SK-N-DZ (cell line): ENCODE measurements around the gene KMT2B.

Experiments used
- DNase-seq: peaks from one replicate; pipeline ENCODE4 v3.0.0-alpha.2; 2015; ENCODE audit warnings: low spot score

Gene KMT2B

DNA sequence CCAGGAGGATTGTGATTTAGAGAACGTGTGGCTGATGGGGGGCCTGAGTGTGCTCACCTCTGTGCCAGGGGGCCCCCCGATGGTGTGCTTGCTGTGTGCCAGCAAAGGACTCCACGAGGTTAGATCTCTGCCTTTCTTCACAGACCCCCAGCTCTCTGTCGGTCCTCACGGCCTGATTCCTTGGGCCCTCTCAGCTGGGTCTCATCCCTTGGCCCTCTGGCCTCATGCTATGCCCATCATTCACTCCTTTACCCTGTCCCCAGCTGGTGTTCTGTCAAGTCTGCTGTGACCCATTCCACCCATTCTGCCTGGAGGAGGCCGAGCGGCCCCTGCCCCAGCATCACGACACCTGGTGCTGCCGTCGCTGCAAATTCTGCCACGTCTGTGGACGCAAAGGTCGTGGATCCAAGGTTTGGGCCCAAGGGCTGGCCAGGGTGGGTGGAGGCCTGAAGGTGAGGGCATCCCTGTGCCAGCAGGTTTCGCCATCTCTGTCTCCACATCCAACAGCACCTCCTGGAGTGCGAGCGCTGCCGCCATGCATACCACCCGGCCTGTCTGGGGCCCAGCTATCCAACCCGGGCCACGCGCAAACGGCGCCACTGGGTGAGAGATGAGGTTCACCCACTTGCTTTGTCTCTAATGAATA is 7.5 kb downstream of the KMT2B start:
- DNase-seq: no peak

DNA sequence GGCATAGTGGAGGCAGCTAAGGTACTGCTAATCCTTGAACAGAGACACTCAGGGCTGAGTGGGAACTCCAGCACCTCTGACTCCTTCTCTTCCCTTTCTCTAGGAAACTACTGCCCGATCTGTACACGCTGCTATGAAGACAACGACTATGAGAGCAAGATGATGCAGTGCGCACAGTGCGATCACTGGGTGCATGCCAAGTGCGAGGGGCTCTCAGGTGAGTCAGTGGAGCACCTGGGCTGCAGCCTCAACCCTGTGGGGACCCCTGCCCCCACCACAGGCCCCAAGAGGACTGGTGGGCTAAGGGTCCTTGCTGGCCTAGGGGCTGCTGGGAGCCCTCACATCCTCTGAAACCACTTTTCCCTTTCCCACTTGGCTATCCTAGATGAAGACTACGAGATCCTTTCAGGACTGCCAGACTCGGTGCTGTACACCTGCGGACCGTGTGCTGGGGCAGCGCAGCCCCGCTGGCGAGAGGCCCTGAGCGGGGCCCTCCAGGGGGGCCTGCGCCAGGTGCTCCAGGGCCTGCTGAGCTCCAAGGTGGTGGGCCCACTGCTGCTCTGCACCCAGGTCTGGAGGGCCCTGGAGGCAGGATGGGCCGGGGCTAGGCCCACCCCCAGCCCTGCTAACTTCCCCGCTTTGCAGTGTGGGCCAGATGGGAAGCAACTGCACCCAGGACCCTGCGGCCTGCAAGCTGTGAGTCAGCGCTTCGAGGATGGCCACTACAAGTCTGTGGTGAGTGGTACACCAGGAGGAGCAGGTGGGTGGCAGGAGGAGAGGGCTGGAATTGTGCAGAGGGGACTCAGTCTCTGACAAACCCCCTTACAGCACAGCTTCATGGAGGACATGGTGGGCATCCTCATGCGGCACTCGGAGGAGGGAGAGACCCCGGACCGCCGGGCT is 9.5 kb downstream of the KMT2B start:
- DNase-seq: no peak

DNA sequence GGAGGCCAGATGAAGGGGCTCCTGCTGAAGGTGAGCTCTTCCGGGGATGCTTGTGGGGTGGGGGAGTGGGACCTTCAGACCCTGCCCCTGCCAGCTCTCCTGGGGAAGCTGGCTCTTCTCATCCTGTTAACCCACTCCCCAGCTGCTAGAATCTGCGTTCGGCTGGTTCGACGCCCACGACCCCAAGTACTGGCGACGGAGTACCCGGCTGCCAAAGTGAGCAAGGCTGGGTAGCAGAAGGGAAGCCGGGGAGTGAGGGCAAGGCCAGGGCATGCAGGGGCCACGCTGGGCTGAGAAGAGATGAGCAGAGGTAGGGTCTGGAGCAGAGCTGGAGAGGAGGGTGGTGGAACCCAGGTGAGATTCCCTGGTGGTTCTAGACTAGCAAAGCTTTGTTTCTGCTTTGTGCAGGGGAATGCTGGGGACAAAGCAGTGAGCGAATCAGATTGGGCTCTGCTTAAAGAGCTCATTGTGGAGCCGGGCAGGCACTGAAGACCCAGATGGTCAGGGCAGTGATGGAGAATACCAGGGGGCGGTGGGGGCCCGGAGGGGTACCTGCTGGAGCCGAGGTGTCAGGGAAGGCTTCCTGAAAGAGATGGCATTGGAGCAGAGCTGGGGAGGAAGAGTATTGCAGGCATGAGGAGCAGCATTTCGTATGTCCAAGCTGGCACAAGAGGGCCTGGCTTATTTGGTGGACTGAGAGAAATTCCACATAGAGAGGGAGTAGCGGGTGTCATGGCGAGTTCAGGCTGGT is 10.3 kb downstream of the KMT2B start:
- no peak for DNase-seq

DNA sequence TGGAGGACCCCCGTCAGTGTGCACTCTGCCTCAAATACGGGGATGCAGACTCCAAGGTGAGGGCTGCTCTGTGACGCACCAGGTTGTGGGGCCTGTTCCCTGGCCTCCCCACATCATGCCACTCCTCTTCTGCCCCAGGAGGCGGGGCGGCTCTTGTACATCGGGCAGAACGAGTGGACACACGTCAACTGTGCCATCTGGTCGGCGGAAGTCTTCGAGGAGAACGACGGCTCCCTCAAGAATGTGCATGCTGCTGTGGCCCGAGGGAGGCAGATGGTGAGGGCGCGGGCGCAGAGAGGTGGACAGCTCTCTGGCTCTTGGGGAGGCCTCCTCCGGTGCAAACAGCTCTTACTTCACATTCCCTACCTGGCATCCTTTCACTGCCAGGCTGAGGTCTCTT is 11.2 kb downstream of the KMT2B start:
- no peak for DNase-seq

DNA sequence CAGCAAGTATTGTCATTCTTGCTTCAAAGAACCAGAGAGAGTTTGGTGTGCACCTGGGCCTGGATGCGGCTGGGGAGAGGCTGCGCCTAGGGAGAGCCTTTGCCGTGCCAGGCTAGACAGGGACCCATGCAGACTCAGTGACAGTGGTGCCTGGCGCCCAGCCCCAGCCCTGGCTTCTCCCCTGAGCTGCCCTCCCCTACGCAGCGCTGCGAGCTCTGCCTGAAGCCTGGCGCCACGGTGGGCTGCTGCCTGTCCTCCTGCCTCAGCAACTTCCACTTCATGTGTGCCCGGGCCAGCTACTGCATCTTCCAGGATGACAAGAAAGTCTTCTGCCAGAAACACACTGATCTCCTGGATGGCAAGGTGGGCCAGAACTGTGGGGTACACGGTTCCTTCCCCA is 12.0 kb downstream of the KMT2B start:
- no peak for DNase-seq

DNA sequence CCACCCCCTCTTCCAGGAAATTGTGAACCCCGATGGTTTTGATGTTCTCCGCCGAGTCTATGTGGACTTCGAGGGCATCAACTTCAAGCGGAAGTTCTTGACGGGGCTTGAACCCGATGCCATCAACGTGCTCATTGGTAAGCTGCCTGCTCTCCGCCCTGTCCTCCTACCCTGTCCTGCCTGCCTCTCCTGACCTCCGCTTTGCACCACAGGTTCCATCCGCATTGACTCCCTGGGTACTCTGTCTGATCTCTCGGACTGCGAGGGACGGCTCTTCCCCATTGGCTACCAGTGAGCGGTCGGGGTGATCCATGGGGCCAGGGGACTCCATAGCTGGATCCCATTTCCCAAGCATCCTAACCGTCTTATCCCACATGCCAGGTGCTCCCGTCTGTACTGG is 12.5 kb downstream of the KMT2B start:
- DNase-seq: no peak

DNA sequence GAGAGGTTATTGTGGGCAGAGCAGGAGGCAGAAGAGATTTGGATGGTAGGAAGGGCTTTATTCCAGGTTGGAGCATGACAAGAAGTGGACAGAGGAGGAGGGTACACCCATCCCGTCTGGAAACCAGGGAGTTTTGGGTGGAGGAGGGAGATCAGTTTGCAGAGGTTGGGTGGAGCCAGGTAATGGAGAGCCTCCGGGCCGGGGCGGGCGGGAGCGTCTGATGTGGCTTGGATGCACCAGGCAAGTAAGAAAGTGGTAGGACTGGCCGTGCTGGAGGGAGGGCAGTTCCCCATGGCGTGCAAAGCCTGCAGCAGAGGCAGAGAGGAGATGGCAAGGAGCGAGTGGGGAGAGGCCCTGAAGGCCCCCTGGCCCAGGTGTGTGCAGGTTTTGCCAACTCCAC is 13.6 kb downstream of the KMT2B start:
- no peak for DNase-seq

DNA sequence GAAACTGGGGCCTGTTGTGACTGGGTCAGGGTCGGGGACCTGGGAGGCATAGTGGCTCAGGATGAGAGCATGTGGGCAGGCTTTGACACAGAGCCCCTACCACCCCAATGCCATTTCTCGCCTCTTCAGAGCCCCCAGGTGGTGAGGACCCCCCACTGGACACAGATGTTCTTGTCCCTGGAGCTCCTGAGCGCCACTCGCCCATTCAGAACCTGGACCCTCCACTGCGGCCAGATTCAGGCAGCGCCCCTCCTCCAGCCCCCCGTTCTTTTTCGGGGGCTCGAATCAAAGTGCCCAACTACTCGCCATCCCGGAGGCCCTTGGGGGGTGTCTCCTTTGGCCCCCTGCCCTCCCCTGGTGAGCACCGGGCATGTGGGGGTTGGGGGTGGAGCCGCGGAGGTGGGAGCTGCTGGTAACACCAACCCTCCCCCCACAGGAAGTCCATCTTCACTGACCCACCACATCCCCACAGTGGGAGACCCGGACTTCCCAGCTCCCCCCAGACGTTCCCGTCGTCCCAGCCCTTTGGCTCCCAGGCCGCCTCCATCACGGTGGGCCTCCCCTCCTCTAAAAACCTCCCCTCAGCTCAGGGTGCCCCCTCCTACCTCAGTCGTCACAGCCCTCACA is 14.1 kb downstream of the KMT2B start:
- DNase-seq: no peak

DNA sequence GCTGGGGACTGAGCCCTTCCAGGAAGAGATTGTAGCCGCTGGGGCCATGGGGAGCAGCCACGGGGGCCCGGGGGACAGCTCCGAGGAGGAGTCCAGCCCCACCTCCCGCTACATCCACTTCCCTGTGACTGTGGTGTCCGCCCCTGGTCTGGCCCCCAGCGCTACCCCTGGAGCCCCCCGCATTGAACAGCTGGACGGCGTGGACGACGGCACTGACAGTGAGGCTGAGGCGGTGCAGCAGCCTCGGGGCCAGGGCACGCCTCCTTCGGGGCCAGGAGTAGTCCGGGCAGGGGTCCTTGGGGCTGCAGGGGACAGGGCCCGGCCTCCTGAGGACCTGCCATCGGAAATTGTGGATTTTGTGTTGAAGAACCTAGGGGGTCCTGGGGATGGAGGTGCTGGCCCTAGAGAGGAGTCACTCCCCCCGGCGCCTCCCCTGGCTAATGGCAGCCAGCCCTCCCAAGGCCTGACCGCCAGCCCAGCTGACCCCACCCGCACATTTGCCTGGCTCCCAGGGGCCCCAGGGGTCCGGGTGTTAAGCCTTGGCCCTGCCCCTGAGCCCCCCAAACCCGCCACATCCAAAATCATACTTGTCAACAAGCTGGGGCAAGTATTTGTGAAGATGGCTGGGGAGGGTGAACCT is 14.9 kb downstream of the KMT2B start:
- DNase-seq: no peak

DNA sequence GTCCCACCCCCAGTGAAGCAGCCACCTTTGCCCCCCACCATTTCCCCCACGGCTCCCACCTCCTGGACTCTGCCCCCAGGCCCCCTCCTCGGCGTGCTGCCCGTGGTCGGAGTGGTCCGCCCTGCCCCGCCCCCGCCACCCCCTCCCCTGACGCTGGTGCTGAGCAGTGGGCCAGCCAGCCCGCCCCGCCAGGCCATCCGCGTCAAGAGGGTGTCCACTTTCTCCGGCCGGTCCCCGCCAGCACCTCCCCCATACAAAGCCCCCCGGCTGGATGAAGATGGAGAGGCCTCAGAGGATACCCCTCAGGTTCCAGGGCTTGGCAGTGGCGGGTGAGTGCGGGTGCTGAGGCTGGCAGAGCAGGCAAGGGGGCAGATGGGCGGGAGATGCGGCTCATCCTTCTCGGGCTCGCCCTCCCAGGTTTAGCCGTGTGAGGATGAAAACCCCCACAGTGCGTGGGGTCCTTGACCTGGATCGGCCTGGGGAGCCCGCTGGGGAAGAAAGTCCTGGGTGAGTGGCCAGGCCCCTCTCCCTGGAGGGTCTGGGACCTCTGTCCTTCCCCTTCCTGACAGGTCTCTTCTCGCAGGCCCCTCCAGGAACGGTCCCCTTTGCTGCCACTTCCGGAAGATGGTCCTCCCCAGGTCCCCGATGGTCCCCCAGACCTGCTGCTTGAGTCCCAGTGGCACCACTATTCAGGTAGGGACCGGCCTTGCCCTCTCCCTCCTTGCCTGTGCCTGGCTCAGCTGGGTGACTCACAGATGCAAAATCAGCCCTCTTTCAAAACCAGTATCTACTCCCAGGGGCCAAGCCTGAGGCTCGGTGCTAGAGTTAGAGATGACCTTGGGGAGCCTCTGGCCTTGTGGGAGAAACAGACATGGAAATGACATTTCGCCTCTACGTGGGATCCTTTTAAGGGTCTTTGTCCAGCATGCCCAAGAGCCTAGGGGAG is 15.7 kb downstream of the KMT2B start:
- no peak for DNase-seq

DNA sequence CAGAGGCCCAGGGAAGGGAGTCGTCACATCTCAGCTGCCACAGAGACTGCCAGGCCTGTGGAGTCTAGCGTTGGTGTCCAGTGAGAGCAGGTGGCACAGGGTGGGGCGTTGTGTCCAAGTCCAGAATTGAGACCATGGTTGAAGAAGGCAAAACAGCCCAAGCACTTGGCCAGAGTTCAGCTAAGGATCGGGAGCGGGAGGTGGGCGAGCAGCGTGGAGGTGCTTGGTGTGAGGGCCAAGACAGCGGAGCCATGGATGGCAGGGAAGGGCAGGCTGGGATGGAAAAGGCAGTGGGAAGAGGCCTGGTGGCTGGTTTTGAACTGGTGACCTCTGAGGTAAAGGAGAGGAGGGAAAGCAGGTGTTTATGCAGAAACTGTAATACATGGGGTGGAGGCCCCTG is 16.5 kb downstream of the KMT2B start:
- DNase-seq: no peak

DNA sequence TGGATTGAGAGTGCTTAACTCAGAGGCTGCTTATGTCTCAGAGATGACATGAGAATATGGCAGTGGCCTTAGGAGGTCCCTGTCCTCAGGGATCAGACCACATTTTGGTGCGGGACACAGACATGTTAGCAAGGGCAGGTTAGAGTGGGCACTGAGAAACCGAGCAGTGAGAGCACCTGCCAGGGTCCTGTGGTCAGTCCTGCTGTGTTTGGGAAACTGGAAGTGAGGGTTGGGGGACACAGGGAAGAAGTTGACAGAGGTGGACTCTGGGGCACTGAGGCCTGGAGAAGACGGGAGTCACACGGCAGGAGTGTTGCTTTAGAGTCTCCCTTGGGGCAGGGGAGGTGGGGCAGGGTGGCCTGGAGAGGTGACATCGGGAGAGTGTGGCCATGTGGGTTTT is 17.1 kb downstream of the KMT2B start:
- DNase-seq: no peak

DNA sequence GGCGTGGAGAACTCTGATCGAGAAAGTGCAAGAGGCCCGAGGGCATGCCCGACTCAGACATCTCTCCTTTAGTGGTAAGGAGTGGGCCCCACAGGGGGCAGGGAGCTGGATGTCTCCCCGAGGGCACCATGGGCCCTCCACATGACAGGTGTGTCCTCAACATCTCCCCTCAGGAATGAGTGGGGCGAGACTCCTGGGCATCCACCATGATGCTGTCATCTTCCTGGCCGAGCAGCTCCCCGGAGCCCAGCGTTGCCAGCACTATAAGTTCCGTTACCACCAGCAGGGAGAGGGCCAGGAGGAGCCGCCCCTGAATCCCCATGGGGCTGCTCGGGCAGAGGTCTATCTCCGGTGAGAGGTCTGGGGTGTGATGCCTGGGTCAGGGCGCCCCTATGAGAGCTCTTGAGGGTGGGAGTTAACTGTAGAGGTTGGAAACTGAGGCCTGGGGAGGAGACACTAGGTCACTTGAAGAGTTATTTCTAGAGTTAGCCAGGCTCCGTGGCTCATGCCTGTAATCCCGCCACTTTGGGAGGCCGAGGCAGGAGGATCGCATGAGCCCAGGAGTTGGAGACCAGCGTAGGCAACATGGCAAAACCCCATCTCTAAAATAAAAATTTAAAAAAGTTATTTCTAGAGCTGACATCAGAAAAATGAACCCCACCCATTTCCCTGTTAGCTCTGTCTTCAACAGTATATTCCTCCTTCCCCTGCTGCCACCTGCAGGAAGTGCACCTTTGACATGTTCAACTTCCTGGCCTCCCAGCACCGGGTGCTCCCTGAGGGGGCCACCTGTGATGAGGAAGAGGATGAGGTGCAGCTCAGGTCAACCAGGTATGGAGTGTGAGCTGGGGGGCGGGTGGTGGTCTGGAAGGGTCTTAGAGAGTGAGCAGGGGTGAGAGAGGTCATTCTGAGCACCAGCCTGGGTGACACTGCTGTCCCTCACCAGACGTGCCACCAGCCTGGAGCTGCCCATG is 19.4 kb downstream of the KMT2B start:
- no peak for DNase-seq

DNA sequence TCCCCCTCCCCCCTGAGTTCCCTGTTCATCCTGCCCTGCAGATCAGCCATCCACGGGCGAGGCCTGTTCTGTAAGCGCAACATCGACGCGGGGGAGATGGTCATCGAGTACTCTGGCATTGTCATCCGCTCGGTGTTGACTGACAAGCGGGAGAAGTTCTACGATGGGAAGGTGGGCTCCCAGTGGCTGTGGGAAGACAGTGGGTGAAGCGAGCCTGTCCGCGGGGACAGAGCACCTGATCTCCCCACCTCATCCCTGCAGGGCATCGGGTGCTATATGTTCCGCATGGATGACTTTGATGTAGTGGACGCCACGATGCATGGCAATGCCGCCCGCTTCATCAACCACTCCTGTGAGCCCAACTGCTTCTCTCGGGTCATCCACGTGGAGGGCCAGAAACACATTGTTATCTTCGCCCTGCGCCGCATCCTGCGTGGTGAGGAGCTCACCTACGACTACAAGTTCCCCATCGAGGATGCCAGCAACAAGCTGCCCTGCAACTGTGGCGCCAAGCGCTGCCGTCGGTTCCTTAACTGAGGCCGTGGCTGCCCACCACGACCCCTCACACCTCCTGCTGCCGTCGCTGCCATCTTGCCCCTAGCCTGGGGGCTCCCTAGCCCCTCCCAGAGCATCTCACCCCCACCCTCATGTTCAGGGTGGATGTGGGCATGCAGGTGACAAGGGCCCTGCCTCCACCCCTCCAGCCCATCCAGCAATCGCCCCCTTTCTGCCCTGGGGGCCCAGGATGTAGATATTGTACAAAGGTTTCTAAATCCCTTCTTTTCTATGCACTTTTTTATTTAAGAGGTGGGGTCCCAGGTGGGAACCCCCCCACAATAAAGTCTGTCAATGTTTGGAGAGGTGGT is 20.5 kb downstream of the KMT2B start:
- DNase-seq: no peak

DNA sequence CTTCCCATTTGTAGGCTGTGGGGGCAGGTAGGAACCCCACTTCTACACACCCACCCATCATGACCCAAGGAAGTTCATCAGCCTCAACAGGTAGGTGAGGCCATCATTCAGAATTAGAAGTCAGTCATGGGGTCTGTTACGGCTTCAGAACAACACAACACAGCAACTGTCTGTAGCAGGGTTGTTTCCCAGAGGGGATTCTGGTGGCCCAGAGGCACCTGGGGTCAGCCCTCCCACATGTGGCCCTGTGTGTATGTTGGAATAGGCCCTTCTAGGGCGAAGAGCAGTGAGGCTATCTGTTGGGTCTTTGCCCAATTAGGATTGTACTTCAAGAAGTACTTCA is 21.1 kb downstream of the KMT2B start:
- no peak for DNase-seq

DNA sequence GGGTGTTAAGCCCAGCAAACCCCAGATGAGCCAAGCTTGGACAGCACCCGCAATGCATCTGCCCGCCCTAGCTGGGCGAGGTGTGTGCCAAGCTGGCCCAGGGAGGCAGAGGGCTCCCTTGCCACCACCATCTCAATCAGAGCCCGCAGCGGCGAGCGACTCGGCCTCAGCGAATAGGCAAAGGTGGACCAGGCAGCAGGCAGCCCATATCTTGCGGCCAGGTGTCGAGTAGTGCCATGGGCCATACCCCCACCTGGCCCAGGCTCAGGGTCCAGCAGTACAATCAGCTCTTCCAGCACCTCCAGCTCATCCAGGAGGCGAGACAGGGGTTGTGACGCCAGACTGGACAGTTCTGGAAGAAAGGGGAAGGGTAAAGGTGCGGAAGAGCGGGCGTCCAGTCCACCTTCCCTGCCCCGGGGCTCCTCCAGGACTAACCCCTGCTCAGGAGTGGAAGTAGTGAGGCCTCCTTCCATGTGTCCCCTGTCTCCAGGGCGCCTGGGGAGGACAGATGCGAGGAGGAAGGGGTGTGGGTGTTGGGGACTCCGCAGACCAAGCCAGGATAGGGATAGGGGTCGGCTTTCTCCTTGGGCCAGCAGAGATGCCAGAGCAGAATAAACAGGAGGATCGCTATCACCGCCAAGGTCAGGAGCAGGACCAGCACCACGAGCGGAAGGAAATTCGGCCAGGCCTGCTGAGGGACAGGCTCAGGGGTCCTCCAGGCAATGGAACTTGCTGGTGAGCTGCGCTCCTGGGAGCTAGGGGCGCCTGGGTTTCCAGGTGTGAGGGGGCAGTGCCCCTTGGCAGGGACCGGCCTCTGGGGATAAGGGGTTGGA is 21.7 kb downstream of the KMT2B start:
- DNase-seq: no peak

DNA sequence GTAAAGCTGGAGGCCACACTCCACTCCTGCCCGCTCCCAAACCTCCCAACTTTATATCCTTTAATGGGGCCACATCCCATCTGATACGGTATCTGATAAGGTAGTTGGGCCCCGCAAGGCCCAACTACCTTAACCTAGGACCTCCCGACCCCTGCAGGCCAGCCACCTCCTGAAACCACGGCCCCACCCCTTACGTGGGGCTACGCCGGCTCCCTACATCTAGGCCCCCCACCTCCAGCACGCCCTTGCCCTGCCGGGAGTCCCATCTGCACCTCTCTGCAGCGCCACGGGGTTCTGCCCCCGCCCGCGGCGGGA is 22.3 kb downstream of the KMT2B start:
- DNase-seq: no peak
